ENCODE measurements around the gene MGME1.
"Not testable (repeated sequence)": the region's sequence is repeated elsewhere in the genome, so short reads cannot be mapped to it uniquely, and the experiment has no call there.

MGME1 gene

GRCh38 chr20:17941087-17941825, 27.6 kb upstream of the MGME1 start:
- DNase-seq, result no peak

GRCh38 chr20:17941826-17942196, 27.0 kb upstream of the MGME1 start:
- no peak for DNase-seq

- no peak for DNase-seq
These were observed 25.5 kb upstream of the MGME1 start for GRCh38 chr20:17943343-17943742.

- no peak for DNase-seq
These were observed 23.9 kb upstream of the MGME1 start for GRCh38 chr20:17944854-17945474.

GRCh38 chr20:17946040-17946439, 22.8 kb upstream of the MGME1 start:
- DNase-seq, result no peak

GRCh38 chr20:17946572-17947473, 22.0 kb upstream of the MGME1 start:
- DNase-seq, result no peak

GRCh38 chr20:17947474-17947815, 21.4 kb upstream of the MGME1 start:
- DNase-seq, result no peak

GRCh38 chr20:17948442-17948841, 20.4 kb upstream of the MGME1 start:
- no peak for DNase-seq

- DNase-seq, result no peak
These were observed 18.9 kb upstream of the MGME1 start for GRCh38 chr20:17949899-17950298.

- DNase-seq, result no peak
These were observed 18.1 kb upstream of the MGME1 start for GRCh38 chr20:17950670-17951069.

- DNase-seq, result no peak
These were observed 17.5 kb upstream of the MGME1 start for GRCh38 chr20:17951323-17951722.

- no peak for DNase-seq
These were observed 15.8 kb upstream of the MGME1 start for GRCh38 chr20:17952692-17953684.

- no peak for DNase-seq
These were observed 14.9 kb upstream of the MGME1 start for GRCh38 chr20:17953935-17954334.

GRCh38 chr20:17955302-17955701, 13.5 kb upstream of the MGME1 start:
- DNase-seq, result no peak

GRCh38 chr20:17956099-17956685, 12.6 kb upstream of the MGME1 start:
- DNase-seq, result no peak

GRCh38 chr20:17957505-17958363, 11.1 kb upstream of the MGME1 start:
- no peak for DNase-seq

GRCh38 chr20:17958373-17959256, 10.2 kb upstream of the MGME1 start:
- DNase-seq, result no peak

- DNase-seq, result no peak
These were observed 9.6 kb upstream of the MGME1 start for GRCh38 chr20:17959257-17959627.

GRCh38 chr20:17960400-17960885, 8.4 kb upstream of the MGME1 start:
- DNase-seq, result not testable (repeated sequence)

Measured in NCI-H524 (cell line).